ENCODE results near the gene FNDC5. TPM values are rescaled to one million over a fixed set of nuclear protein-coding genes. Genes with fewer than 3 reads are reported as not detected.
A peak's percentile ranks its signal among the peaks of the same experiment; 100 is the strongest.

FNDC5 gene
- total and polyA plus RNA-seq, 9 of the 15 experiments (the other 6 are each of a cell fraction or from before 2014, with no cell fraction given), result 0.06 to 2.1 (median 0.22) TPM

DNA sequence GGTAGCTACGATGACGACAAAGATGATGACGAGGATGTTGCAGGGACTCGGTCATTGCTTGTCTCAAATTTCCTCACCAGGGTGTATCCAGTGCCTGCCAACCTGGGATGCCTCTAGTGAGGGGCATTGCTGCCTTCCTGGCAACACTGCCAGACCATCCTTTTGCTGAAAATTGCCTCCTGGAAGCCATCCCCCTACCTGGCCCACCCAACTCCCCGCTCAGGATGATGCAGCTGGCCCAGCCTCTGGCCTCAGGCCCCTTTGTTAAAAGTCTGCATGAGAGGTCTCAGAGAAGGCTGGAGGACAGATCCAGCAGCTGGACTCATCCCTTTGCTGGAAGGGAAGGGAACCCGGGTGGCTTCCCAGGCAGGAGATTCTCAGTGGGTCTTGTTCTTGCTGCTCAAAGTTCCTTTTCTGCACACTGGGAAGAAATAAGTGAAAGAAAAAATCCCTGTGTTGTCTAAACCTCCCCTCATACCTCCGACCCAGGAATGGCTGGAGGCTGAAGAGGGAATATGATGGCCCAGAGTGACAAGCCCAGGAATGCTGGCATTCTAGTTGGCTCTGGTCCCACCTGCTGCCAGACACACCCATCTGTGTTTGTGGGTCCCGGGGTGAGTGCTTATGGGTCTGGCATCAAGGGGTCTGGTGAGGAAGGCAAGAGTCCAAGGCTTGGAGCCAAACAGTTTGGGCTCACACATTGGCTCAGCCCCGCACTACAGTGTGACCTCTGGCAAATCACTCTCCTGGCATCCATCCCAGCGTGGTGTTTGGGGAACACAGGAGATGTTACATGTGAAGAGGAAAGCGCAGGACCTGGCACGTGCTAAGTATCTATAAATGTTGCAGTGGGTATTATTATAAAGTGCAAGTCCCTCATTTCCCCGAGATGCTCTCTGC, 6.7 kb upstream of the FNDC5 start:
- ChIA-PET POLR2A (interaction anchor here (1.1 kb wide), 1 partner anchor 67 kb away, joined by 3 read pairs; no protein-coding TSS in a partner anchor), CTCF (ENCODE audit: low intra/inter-chr PET ratio) (interaction anchor here (0.6 to 3.6 kb wide), 5 partner anchors 8 to 209 kb away, joined by 3 to 29 read pairs (median 3); no protein-coding TSS in a partner anchor)
- H3K9me3 ChIP-seq (replicated peaks; ENCODE audit: control insufficient read depth, insufficient read depth, low read depth, low read length), result no peaks in the 10 kb centered on the region
- H4K20me1 ChIP-seq (replicated peaks; ENCODE audit: control insufficient read depth, insufficient read depth, low read length), result peaks cover 28% of the 10 kb centered on the region
- no peak for FAIRE-seq
- WGBS (ENCODE audit: insufficient coverage, low coverage, missing lambda C conversion rate), result 2% methylated on average over 13 of the region's 13 CpGs
- no peak overlapping the region for H3K27ac ChIP-seq (ENCODE audit: extremely low read depth, low read depth, low read length)
- H3K4me2 ChIP-seq (ENCODE audit: insufficient read depth, low read length), result no peak overlapping the region
- H3K9me1 ChIP-seq (ENCODE audit: control insufficient read depth, insufficient read depth, low read length), result no peaks in the 10 kb centered on the region
- ATAC-seq, result 0 out of 3 replicates have a peak, but pooled peaks have one; percentile 4
- H3K36me3 ChIP-seq (ENCODE audit: control insufficient read depth, insufficient read depth, low read length), result no peaks in the 10 kb centered on the region
- H3K4me3 ChIP-seq, result no peak overlapping the region
- no peaks in the 10 kb centered on the region for H3K79me2 ChIP-seq (ENCODE audit: control insufficient read depth, insufficient read depth, low read length)
- no peak overlapping the region for H2AFZ ChIP-seq (ENCODE audit: low read depth, low read length)
- peaks cover 2 to 10% of the 10 kb centered on the region in 2 experiments; a peak in 3 of 5 replicates for H3K4me1 ChIP-seq (replicated peaks in 1 of 2; ENCODE audit: control insufficient read depth in 2 of 2, insufficient read depth in 2 of 2, low read length in 2 of 2)
- no peak overlapping the region for H3K9ac ChIP-seq (ENCODE audit: insufficient read depth in 1 of 2, low read depth in 2 of 2, low read length in 2 of 2)
- no peak for DNase-seq (ENCODE audit: extremely low read depth in 1 of 4, low spot score in 3 of 4)
- intact Hi-C loops (cut with micrococcal nuclease) (loop anchor here (2.0 kb wide), 1 partner anchor 207 kb away; no protein-coding TSS in a partner anchor), in situ Hi-C loops (cut with MboI) (loop anchor here (25.0 kb wide), 1 partner anchor 735 kb away; no protein-coding TSS in a partner anchor)
- BruUV-seq (replicated peaks), result no TSS peak
- peaks cover 15 to 38% of the 10 kb centered on the region in 2 experiments; a peak in 4 of 5 replicates for H3K27me3 ChIP-seq (ENCODE audit: control insufficient read depth in 2 of 2, insufficient read depth in 2 of 2, low read length in 2 of 2)
- no peak for TF ChIP-seq L3MBTL2 (IDR thresholded peaks at IDR 0.05)
- TF ChIP-seq, protein P1, sequence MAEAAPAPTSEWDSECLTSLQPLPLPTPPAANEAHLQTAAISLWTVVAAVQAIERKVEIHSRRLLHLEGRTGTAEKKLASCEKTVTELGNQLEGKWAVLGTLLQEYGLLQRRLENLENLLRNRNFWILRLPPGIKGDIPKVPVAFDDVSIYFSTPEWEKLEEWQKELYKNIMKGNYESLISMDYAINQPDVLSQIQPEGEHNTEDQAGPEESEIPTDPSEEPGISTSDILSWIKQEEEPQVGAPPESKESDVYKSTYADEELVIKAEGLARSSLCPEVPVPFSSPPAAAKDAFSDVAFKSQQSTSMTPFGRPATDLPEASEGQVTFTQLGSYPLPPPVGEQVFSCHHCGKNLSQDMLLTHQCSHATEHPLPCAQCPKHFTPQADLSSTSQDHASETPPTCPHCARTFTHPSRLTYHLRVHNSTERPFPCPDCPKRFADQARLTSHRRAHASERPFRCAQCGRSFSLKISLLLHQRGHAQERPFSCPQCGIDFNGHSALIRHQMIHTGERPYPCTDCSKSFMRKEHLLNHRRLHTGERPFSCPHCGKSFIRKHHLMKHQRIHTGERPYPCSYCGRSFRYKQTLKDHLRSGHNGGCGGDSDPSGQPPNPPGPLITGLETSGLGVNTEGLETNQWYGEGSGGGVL (CRISPR knock-in tag; IDR thresholded peaks at IDR 0.05), result no peak
- TF ChIP-seq SP2 (IDR thresholded peaks at IDR 0.05; ENCODE audit: extremely low read depth, low read depth, low read length, poor library complexity, severe bottlenecking), result no peak
- no peak for TF ChIP-seq NFRKB (IDR thresholded peaks at IDR 0.05; ENCODE audit: low read depth)
- TF ChIP-seq KLF13 (tag; IDR thresholded peaks at IDR 0.05; ENCODE audit: borderline replicate concordance, low read depth), result no peak
- no peak for TF ChIP-seq ATF1 (CRISPR knock-in tag; IDR thresholded peaks at IDR 0.05)
- TF ChIP-seq ATF1 (tag; IDR thresholded peaks at IDR 0.05), result peak; percentile 36; the same call in 1 of the 2 replicates
- TF ChIP-seq TAF7 (tag; IDR thresholded peaks at IDR 0.05), result no peak
- no peak for TF ChIP-seq NFXL1 (CRISPR knock-in tag; IDR thresholded peaks at IDR 0.05)
- no peak for TF ChIP-seq CHD2 (IDR thresholded peaks at IDR 0.05; ENCODE audit: low read depth, low read length)
- no peak for TF ChIP-seq ZFP1 (CRISPR knock-in tag; IDR thresholded peaks at IDR 0.05)
- TF ChIP-seq, protein P2, sequence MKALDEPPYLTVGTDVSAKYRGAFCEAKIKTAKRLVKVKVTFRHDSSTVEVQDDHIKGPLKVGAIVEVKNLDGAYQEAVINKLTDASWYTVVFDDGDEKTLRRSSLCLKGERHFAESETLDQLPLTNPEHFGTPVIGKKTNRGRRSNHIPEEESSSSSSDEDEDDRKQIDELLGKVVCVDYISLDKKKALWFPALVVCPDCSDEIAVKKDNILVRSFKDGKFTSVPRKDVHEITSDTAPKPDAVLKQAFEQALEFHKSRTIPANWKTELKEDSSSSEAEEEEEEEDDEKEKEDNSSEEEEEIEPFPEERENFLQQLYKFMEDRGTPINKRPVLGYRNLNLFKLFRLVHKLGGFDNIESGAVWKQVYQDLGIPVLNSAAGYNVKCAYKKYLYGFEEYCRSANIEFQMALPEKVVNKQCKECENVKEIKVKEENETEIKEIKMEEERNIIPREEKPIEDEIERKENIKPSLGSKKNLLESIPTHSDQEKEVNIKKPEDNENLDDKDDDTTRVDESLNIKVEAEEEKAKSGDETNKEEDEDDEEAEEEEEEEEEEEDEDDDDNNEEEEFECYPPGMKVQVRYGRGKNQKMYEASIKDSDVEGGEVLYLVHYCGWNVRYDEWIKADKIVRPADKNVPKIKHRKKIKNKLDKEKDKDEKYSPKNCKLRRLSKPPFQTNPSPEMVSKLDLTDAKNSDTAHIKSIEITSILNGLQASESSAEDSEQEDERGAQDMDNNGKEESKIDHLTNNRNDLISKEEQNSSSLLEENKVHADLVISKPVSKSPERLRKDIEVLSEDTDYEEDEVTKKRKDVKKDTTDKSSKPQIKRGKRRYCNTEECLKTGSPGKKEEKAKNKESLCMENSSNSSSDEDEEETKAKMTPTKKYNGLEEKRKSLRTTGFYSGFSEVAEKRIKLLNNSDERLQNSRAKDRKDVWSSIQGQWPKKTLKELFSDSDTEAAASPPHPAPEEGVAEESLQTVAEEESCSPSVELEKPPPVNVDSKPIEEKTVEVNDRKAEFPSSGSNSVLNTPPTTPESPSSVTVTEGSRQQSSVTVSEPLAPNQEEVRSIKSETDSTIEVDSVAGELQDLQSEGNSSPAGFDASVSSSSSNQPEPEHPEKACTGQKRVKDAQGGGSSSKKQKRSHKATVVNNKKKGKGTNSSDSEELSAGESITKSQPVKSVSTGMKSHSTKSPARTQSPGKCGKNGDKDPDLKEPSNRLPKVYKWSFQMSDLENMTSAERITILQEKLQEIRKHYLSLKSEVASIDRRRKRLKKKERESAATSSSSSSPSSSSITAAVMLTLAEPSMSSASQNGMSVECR (CRISPR knock-in tag; IDR thresholded peaks at IDR 0.05), result 0 out of 2 replicates have a peak, but pooled peaks have one; percentile 28
- TF ChIP-seq, protein P3, sequence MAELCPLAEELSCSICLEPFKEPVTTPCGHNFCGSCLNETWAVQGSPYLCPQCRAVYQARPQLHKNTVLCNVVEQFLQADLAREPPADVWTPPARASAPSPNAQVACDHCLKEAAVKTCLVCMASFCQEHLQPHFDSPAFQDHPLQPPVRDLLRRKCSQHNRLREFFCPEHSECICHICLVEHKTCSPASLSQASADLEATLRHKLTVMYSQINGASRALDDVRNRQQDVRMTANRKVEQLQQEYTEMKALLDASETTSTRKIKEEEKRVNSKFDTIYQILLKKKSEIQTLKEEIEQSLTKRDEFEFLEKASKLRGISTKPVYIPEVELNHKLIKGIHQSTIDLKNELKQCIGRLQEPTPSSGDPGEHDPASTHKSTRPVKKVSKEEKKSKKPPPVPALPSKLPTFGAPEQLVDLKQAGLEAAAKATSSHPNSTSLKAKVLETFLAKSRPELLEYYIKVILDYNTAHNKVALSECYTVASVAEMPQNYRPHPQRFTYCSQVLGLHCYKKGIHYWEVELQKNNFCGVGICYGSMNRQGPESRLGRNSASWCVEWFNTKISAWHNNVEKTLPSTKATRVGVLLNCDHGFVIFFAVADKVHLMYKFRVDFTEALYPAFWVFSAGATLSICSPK (IDR thresholded peaks at IDR 0.05; ENCODE audit: borderline replicate concordance), result no peak

All from K562 (cell line).